Activated CD8-positive, alpha-beta T cell treated with anti-CD3 and anti-CD28 coated beads for 36 hours (primary cell): ENCODE data around the gene NXN. TPM values are rescaled to one million over a fixed set of nuclear protein-coding genes. Genes with fewer than 3 reads are reported as not detected.

ENCODE experiments used
- ATAC-seq: fragments of 200-7000 bp; cut with Tn5 transposase; one replicate; pipeline ENCODE4 v1.10.0; 2021; ENCODE audit warnings: mild to moderate bottlenecking, moderate library complexity
- CTCF ChIA-PET: fragments of 350-600 bp; sonication (Branson Sonifier 250); formaldehyde crosslinking; loops from one replicate; lab custom pipeline; 2021; ENCODE audit warnings: antibody characterized with exemption; lab: Charles Lee
- POLR2A ChIA-PET: fragments of 350-600 bp; sonication (Branson Sonifier 250); formaldehyde crosslinking; loops from one replicate; lab custom pipeline; 2021; ENCODE audit warnings: antibody characterized with exemption; lab: Charles Lee
- DNase-seq: peaks from one replicate; pipeline ENCODE4 v3.0.0-alpha.2; 2020
- H3K27ac Mint-ChIP-seq: one replicate; pipeline ENCODE4 v1.8.0; 2021; ENCODE audit warnings: mild to moderate bottlenecking, mixed read lengths
- H3K27me3 Mint-ChIP-seq: one replicate; pipeline ENCODE4 v1.8.0; 2021; ENCODE audit warnings: mixed read lengths
- H3K36me3 Mint-ChIP-seq: one replicate; pipeline ENCODE4 v1.8.0; 2021; ENCODE audit warnings: low read depth, mixed read lengths
- H3K4me1 Mint-ChIP-seq: one replicate; pipeline ENCODE4 v1.8.0; 2021; ENCODE audit warnings: low read depth, mixed read lengths
- H3K4me3 Mint-ChIP-seq: one replicate; pipeline ENCODE4 v1.8.0; 2021; ENCODE audit warnings: mild to moderate bottlenecking, moderate library complexity, mixed read lengths
- H3K9me3 Mint-ChIP-seq: one replicate; pipeline ENCODE4 v1.8.0; 2021; ENCODE audit warnings: mixed read lengths
- CTCF ChIP-seq: fragments of 200-600 bp; IDR thresholded peaks from one replicate; pipeline ENCODE4 v1.8.0; 2022; ENCODE audit warnings: antibody characterized with exemption, mild to moderate bottlenecking
- intact Hi-C: fragments of 100-400 bp; cut with micrococcal nuclease; formaldehyde crosslinking; loops from one replicate; pipeline ENCODE4 v1.10.0; 2022
- total RNA-seq, 2 experiments: library from RNA; stranded (reverse); gene quantifications; one replicate each; pipeline ENCODE4 v1.2.3, GENCODE V29; 2021

Gene NXN
- total RNA-seq, 2 experiments from 2014 or later, result 1.2 to 1.4 TPM

- H3K27me3 Mint-ChIP-seq, result peaks cover 3% of the 10 kb centered on the region
- intact Hi-C loops, result no loop called here
- POLR2A ChIA-PET, result no interaction called here
- CTCF ChIA-PET, result no interaction called here
- no peak overlapping the region for H3K4me3 Mint-ChIP-seq
- no peak overlapping the region for H3K27ac Mint-ChIP-seq
- DNase-seq (no peak), ATAC-seq (no peak)
- H3K36me3 Mint-ChIP-seq, result no peaks in the 10 kb centered on the region
- no peak for TF ChIP-seq CTCF
- H3K4me1 Mint-ChIP-seq, result no peaks in the 10 kb centered on the region
- H3K9me3 Mint-ChIP-seq, result peaks cover 2% of the 10 kb centered on the region
These were observed 150.8 kb downstream of the NXN start for GRCh38 chr17:828761-829160.

DNA sequence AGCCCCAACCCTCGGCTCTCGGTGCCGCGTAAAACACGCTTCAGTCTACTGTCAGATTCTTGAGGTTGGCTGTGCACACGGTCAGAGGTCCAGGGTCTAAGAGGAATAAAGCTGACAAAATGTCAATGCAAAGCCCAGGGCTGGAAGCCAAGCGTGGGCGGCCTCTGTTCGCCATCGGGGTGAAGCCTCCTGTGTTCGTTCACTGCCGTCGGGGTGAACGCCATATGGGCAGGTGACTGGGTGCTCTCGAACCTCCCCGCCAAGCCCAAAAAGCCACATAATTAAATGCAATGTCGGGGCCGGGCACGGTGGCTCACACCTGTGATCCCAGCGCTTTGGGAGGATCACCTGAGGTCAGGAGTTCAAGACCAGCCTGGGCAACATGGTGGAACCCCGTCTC, 152.8 kb downstream of the NXN start:
- Mint-ChIP-seq H3K4me3 (no peak overlapping the region), H3K27ac (no peak overlapping the region), H3K36me3 (no peaks in the 10 kb centered on the region), H3K27me3 (peaks cover 3% of the 10 kb centered on the region), H3K9me3 (peaks cover under 1% of the 10 kb centered on the region), H3K4me1 (no peaks in the 10 kb centered on the region)
- CTCF ChIA-PET, result no interaction called here
- TF ChIP-seq CTCF, result no peak
- DNase-seq, result no peak
- POLR2A ChIA-PET, result no interaction called here
- no peak for ATAC-seq
- intact Hi-C loops, result no loop called here

GRCh38 chr17:825216-825615, 154.4 kb downstream of the NXN start:
- Mint-ChIP-seq H3K36me3 (no peaks in the 10 kb centered on the region), H3K4me3 (no peak overlapping the region), H3K27me3 (peaks cover 2% of the 10 kb centered on the region), H3K27ac (no peak overlapping the region), H3K4me1 (no peaks in the 10 kb centered on the region), H3K9me3 (no peaks in the 10 kb centered on the region)
- intact Hi-C loops, result no loop called here
- DNase-seq, result no peak
- CTCF ChIA-PET, result no interaction called here
- POLR2A ChIA-PET, result no interaction called here
- no peak for TF ChIP-seq CTCF
- ATAC-seq, result no peak

DNA sequence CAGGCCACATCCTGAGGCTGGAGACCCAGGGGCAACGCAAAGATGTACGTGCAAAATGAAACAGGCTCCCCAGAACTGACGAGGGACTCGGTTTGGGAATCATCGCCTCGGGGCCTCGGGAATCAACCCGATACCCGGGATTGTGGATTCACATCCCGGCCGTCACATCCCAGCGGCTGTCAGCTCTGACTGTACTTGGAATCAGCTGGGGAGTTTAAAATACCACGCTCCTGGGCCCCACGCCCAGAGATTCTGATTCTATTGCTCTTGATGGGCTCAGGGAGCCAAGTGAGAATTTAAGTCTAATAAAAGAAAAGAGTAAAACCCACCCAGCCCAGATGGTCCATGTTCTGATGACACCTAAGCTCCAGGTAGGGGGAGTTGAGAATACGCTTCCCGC, 155.2 kb downstream of the NXN start:
- Mint-ChIP-seq H3K36me3 (no peaks in the 10 kb centered on the region), H3K4me3 (no peak overlapping the region), H3K4me1 (no peaks in the 10 kb centered on the region), H3K9me3 (no peaks in the 10 kb centered on the region), H3K27me3 (no peaks in the 10 kb centered on the region), H3K27ac (no peak overlapping the region)
- DNase-seq, result no peak
- no peak for TF ChIP-seq CTCF
- intact Hi-C loops, result no loop called here
- ChIA-PET POLR2A (no interaction called here), CTCF (interaction anchor here (1.2 kb wide), 1 partner anchor 30 kb away, joined by 3 read pairs; no protein-coding TSS in a partner anchor)
- no peak for ATAC-seq

DNA sequence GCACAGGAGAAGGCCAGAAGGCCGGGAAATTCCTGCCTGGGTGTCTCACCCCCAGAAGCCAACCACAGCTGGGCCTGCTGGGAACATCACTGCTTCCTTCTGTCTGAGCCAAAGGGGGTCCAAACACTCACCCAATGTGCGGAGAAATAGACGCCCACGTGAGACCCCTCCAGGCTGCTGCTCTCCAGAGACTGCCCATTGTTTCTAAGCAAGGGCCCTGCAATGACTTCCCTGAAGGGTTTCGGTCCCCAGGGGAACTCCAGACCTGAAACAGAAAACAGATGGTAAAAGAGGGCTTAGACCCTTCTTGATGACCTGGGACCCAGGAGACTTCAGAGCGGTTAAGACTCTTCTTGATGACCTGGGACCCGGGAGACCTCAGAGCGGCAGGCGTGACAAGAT, 156.1 kb downstream of the NXN start:
- CTCF ChIA-PET, result interaction anchor here (1.2 kb wide), 1 partner anchor 29 kb away, joined by 3 read pairs; no protein-coding TSS in a partner anchor
- Mint-ChIP-seq H3K4me1 (no peaks in the 10 kb centered on the region), H3K27ac (no peak overlapping the region), H3K36me3 (no peaks in the 10 kb centered on the region), H3K27me3 (no peaks in the 10 kb centered on the region), H3K4me3 (no peak overlapping the region), H3K9me3 (no peaks in the 10 kb centered on the region)
- ATAC-seq (no peak), DNase-seq (no peak)
- POLR2A ChIA-PET, result no interaction called here
- no peak for TF ChIP-seq CTCF
- intact Hi-C loops, result no loop called here
